PC-3 (cell line): Measurements from ENCODE around the gene TRAPPC10. TPM values are rescaled to one million over a fixed set of nuclear protein-coding genes. Genes with fewer than 3 reads are reported as not detected.

Experiments
- ATAC-seq: fragments of 200-7000 bp; cut with Tn5 transposase; 2 replicates; pipeline ENCODE4 v1.9.1; 2020; ENCODE audit warnings: mild to moderate bottlenecking, moderate library complexity
- BruUV-seq: library from RNA; stranded (reverse); fragments of 400-500 nt; replicated peaks from 2 replicates; lab custom pipeline; 2021; lab: Mats Ljungman, UMichigan
- CTCF ChIA-PET: fragments of 300-600 bp; sonication (Branson Sonifier 250); formaldehyde crosslinking; loops from one replicate; lab custom pipeline; 2022; ENCODE audit warnings: antibody characterized with exemption; lab: Charles Lee
- POLR2A ChIA-PET: fragments of 300-600 bp; sonication (Branson Sonifier 250); formaldehyde crosslinking; loops from one replicate; lab custom pipeline; 2022; ENCODE audit warnings: antibody characterized with exemption; ENCODE audit not compliant: unreplicated experiment; lab: Charles Lee
- DNase-seq: peaks from one replicate; pipeline ENCODE4 v3.0.0-alpha.2; 2015
- H2AFZ ChIP-seq: fragments of 300-600 bp; sonication (generic); 2 replicates; pipeline ENCODE4 v1.6.0; 2016; ENCODE audit warnings: antibody characterized with exemption, low read length
- H3F3A ChIP-seq: fragments of 300-600 bp; sonication (generic); one replicate; pipeline ENCODE4 v1.6.0; 2017; ENCODE audit warnings: antibody characterized with exemption, low read length, control low read depth, mild to moderate bottlenecking; ENCODE audit not compliant: unreplicated experiment
- H3K27ac ChIP-seq: fragments of 300-600 bp; sonication (generic); 2 replicates; pipeline ENCODE4 v1.5.1; 2016; ENCODE audit warnings: mild to moderate bottlenecking, low read length
- H3K27me3 ChIP-seq: fragments of 300-600 bp; sonication (generic); 2 replicates; pipeline ENCODE4 v1.6.1; 2016; ENCODE audit warnings: low read length, mixed read lengths
- H3K36me3 ChIP-seq: fragments of 300-600 bp; sonication (generic); 2 replicates; pipeline ENCODE4 v1.6.1; 2016; ENCODE audit warnings: low read depth, mixed run types, low read length, mixed read lengths
- H3K4me1 ChIP-seq: fragments of 300-600 bp; sonication (generic); 2 replicates; pipeline ENCODE4 v1.5.1; 2016; ENCODE audit warnings: low read length; ENCODE audit not compliant: insufficient read depth
- H3K4me2 ChIP-seq: fragments of 300-600 bp; sonication (generic); 2 replicates; pipeline ENCODE4 v1.6.0; 2016; ENCODE audit warnings: low read length
- H3K4me3 ChIP-seq: fragments of 300-600 bp; sonication (generic); 2 replicates; pipeline ENCODE4 v1.5.1; 2016; ENCODE audit warnings: mild to moderate bottlenecking, low read length, mixed read lengths
- H3K79me2 ChIP-seq: fragments of 300-600 bp; sonication (generic); 2 replicates; pipeline ENCODE4 v1.6.1; 2017; ENCODE audit warnings: low read length, mixed read lengths
- H3K9ac ChIP-seq: fragments of 300-600 bp; sonication (generic); 2 replicates; pipeline ENCODE4 v1.6.0; 2016; ENCODE audit warnings: mild to moderate bottlenecking, low read length
- H3K9me2 ChIP-seq: fragments of 300-600 bp; sonication (generic); replicated peaks from 2 replicates; pipeline ENCODE4 v1.6.1; 2016; ENCODE audit warnings: mixed run types, low read length, mixed read lengths
- H3K9me3 ChIP-seq: fragments of 300-600 bp; sonication (generic); 2 replicates; pipeline ENCODE4 v1.6.1; 2016; ENCODE audit warnings: low read length, mixed read lengths
- H4K20me1 ChIP-seq: fragments of 300-600 bp; sonication (generic); 2 replicates; pipeline ENCODE4 v1.6.1; 2016; ENCODE audit warnings: low read length, mixed read lengths
- EZH2 ChIP-seq: fragments of 300-600 bp; sonication (generic); IDR thresholded peaks from one replicate; pipeline ENCODE4 v1.6.1; 2017; ENCODE audit warnings: antibody characterized with exemption, mild to moderate bottlenecking, low read length; ENCODE audit not compliant: unreplicated experiment
- EZH2phosphoT487 ChIP-seq: fragments of 300-600 bp; sonication (generic); IDR thresholded peaks from 2 replicates; pipeline ENCODE4 v1.6.1; 2018; ENCODE audit warnings: mild to moderate bottlenecking, antibody characterized with exemption, low read length, borderline replicate concordance
- intact Hi-C: fragments of 100-400 bp; cut with micrococcal nuclease; formaldehyde crosslinking; loops from 2 replicates; pipeline ENCODE4 v1.9.0; 2023
- total RNA-seq: library from RNA; depleted of rRNA; stranded (reverse); fragments of >200 nt; gene quantifications from 2 replicates; pipeline ENCODE4 v1.2.3, GENCODE V29; 2014
- TF ChIP-seq, protein P1 (sequence below): fragments of 300-600 bp; sonication (generic); conservative IDR thresholded peaks from 2 replicates; pipeline ENCODE4 v1.5.1; 2017; ENCODE audit warnings: antibody characterized with exemption, low read depth, mild to moderate bottlenecking, low read length

Gene TRAPPC10
- total RNA-seq, 1 experiment from 2014 or later = 31.4 TPM

DNA sequence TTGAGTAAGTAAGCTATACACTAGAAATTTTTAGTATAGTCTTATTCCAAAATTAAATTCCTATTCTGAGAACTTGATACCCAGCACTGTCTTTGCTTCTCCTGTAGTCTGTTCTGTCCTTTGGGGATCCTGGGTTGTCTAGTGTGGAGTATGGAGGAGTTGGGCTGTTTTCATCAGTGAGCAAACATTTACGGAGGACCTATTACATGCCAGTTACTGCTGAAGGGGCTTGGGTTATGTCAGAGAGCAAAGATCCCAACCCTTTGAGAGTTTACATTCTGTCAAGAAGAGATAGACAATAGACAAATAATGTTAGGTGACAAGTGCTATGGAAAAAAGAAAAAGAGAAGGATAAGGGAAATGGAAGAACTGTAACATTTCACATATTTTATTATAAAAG is 9.0 kb downstream of the TRAPPC10 start:
- no peak for DNase-seq
- H3K9me3 ChIP-seq = no peaks in the 10 kb centered on the region
- no peaks in the 10 kb centered on the region for H3K9me2 ChIP-seq
- no peak for ATAC-seq
- peaks cover 100% of the 10 kb centered on the region for H3K79me2 ChIP-seq
- H3K4me1 ChIP-seq = no peaks in the 10 kb centered on the region
- CTCF ChIA-PET = no interaction called here
- POLR2A ChIA-PET = no interaction called here
- BruUV-seq = no TSS peak
- no peak overlapping the region for H3K27ac ChIP-seq
- H4K20me1 ChIP-seq = peaks cover 47% of the 10 kb centered on the region
- no peak overlapping the region for H3K4me3 ChIP-seq
- H2AFZ ChIP-seq = no peak overlapping the region
- intact Hi-C loops = no loop called here
- TF ChIP-seq, protein P1, sequence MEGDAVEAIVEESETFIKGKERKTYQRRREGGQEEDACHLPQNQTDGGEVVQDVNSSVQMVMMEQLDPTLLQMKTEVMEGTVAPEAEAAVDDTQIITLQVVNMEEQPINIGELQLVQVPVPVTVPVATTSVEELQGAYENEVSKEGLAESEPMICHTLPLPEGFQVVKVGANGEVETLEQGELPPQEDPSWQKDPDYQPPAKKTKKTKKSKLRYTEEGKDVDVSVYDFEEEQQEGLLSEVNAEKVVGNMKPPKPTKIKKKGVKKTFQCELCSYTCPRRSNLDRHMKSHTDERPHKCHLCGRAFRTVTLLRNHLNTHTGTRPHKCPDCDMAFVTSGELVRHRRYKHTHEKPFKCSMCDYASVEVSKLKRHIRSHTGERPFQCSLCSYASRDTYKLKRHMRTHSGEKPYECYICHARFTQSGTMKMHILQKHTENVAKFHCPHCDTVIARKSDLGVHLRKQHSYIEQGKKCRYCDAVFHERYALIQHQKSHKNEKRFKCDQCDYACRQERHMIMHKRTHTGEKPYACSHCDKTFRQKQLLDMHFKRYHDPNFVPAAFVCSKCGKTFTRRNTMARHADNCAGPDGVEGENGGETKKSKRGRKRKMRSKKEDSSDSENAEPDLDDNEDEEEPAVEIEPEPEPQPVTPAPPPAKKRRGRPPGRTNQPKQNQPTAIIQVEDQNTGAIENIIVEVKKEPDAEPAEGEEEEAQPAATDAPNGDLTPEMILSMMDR = no peak
- no peak for TF ChIP-seq EZH2phosphoT487
- TF ChIP-seq EZH2 = no peak
- H3K4me2 ChIP-seq = no peak overlapping the region
- H3K36me3 ChIP-seq = 0 out of 2 replicates have a peak, but pooled peaks cover 3% of the 10 kb centered on the region
- no peaks in the 10 kb centered on the region for H3F3A ChIP-seq
- H3K9ac ChIP-seq = no peak overlapping the region
- no peaks in the 10 kb centered on the region for H3K27me3 ChIP-seq

DNA sequence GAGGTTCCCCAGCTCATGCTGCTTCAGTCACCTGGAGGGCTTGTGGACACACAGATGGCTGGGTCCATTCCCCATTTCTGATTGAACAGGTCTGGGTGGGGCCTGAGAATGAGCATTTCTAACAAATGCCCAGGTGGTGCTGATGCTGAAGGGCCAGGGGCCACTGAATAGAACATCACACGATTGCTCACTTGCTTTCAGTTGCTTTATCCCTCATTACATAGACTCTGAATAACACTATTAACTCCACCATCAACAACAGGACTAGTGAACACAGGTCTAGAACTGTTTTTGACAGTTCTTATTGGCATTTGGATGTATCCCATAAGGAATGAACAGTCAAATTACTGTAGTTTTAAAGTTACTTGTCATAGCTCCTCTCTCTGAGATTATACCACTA is 12.1 kb downstream of the TRAPPC10 start:
- no peaks in the 10 kb centered on the region for H3K9me3 ChIP-seq
- ATAC-seq (no peak), DNase-seq (no peak)
- peaks cover 100% of the 10 kb centered on the region for H3K79me2 ChIP-seq
- no peaks in the 10 kb centered on the region for H3K9me2 ChIP-seq
- no peak overlapping the region for H2AFZ ChIP-seq
- intact Hi-C loops = no loop called here
- no peak overlapping the region for H3K27ac ChIP-seq
- H3K9ac ChIP-seq = no peak overlapping the region
- no peaks in the 10 kb centered on the region for H3F3A ChIP-seq
- no peak overlapping the region for H3K4me2 ChIP-seq
- H3K4me3 ChIP-seq = no peak overlapping the region
- no peak for TF ChIP-seq EZH2
- no peak for TF ChIP-seq EZH2phosphoT487
- TF ChIP-seq, protein P1 = no peak
- H3K27me3 ChIP-seq = no peaks in the 10 kb centered on the region
- POLR2A ChIA-PET = interaction anchor here (0.6 kb wide), 1 partner anchor 22 kb away, joined by 3 read pairs; no protein-coding TSS in a partner anchor
- no TSS peak for BruUV-seq
- no peaks in the 10 kb centered on the region for H3K36me3 ChIP-seq
- peaks cover 54% of the 10 kb centered on the region for H4K20me1 ChIP-seq
- CTCF ChIA-PET = no interaction called here
- H3K4me1 ChIP-seq = peaks cover 16% of the 10 kb centered on the region

DNA sequence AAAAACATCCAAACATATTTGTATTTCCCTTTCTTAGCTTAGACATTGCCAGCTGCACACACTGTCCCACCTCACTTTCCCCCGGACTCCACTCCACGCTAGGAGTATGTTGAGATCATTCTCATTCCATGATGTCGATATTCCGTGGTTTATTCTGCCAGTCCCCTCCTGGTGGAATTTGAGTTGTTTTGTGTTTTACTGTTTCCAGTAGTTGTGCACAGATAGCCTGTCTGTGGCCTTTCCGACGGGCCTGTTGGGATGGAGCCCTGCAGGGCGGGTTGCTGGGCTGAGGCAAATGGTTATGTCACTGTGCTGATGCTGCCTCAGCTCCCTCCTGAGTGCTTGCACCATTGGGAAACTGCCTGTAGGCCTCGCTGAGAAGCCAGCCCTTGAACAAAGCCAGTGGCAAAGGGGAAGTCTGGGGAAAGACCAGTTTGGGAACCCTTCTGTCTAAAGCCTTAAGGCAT is 12.8 kb downstream of the TRAPPC10 start:
- no peak overlapping the region for H3K27ac ChIP-seq
- CTCF ChIA-PET = no interaction called here

More for the DNA sequence above, 12.8 kb downstream of the TRAPPC10 start:
- Histone ChIP-seq H3K4me1 (peaks cover 16% of the 10 kb centered on the region), H3K27me3 (no peaks in the 10 kb centered on the region), H2AFZ (no peak overlapping the region), H3F3A (no peaks in the 10 kb centered on the region), H3K4me3 (no peak overlapping the region), H3K36me3 (no peaks in the 10 kb centered on the region), H4K20me1 (peaks cover 59% of the 10 kb centered on the region), H3K4me2 (no peak overlapping the region), H3K9ac (no peak overlapping the region), H3K9me2 (no peaks in the 10 kb centered on the region), H3K9me3 (no peaks in the 10 kb centered on the region), H3K79me2 (peaks cover 100% of the 10 kb centered on the region)
- no TSS peak for BruUV-seq
- ATAC-seq (no peak), DNase-seq (no peak)
- POLR2A ChIA-PET = no interaction called here
- TF ChIP-seq EZH2phosphoT487 = no peak
- no peak for TF ChIP-seq EZH2
- TF ChIP-seq, protein P1 = no peak
- intact Hi-C loops = no loop called here
